Upper lobe of right lung (tissue), 1 donor: ENCODE data around the gene PRKG1. TPM values are rescaled to one million over a fixed set of nuclear protein-coding genes. Genes with fewer than 3 reads are reported as not detected.

Experiments used
- ATAC-seq: fragments of 200-7000 bp; cut with Tn5 transposase; one replicate; pipeline ENCODE4 v1.9.1; 2020; ENCODE audit warnings: mild to moderate bottlenecking, moderate library complexity
- DNase-seq: peaks from one replicate; pipeline ENCODE4 v3.0.0-alpha.2; 2020
- H3K27ac ChIP-seq: fragments of 200-600 bp; one replicate; pipeline ENCODE4 v1.8.0; 2022
- H3K27me3 ChIP-seq: fragments of 200-600 bp; one replicate; pipeline ENCODE4 v1.8.0; 2022; ENCODE audit warnings: mild to moderate bottlenecking
- H3K36me3 ChIP-seq: fragments of 200-600 bp; one replicate; pipeline ENCODE4 v1.8.0; 2022
- H3K4me1 ChIP-seq: fragments of 200-600 bp; one replicate; pipeline ENCODE4 v1.8.0; 2022
- H3K4me3 ChIP-seq: fragments of 200-600 bp; one replicate; pipeline ENCODE4 v1.8.0; 2022; ENCODE audit warnings: mild to moderate bottlenecking
- H3K9me3 ChIP-seq: fragments of 200-600 bp; one replicate; pipeline ENCODE4 v1.8.0; 2022
- intact Hi-C: fragments of 100-400 bp; cut with DNase I; formaldehyde crosslinking; loops from one replicate; pipeline ENCODE4 v1.11.0; 2022
- total RNA-seq: library from RNA; stranded (reverse); fragmentation: NEBNext Ultra II Directional; extraction: Animal tissue kit (Norgen Biotek cat#: 25700); gene quantifications from one replicate; pipeline ENCODE4 v1.2.1, GENCODE V29; 2021
- TF ChIP-seq, protein P1 (sequence below): fragments of 200-600 bp; IDR thresholded peaks from one replicate; pipeline ENCODE4 v1.8.0; 2022; ENCODE audit warnings: antibody characterized with exemption
- donor health status: DM: no; HTN: yes; CAD: no; lungs with severe emphysema.

Gene PRKG1
- total RNA-seq, 1 donor from 2014 or later, result 30.0 TPM

DNA sequence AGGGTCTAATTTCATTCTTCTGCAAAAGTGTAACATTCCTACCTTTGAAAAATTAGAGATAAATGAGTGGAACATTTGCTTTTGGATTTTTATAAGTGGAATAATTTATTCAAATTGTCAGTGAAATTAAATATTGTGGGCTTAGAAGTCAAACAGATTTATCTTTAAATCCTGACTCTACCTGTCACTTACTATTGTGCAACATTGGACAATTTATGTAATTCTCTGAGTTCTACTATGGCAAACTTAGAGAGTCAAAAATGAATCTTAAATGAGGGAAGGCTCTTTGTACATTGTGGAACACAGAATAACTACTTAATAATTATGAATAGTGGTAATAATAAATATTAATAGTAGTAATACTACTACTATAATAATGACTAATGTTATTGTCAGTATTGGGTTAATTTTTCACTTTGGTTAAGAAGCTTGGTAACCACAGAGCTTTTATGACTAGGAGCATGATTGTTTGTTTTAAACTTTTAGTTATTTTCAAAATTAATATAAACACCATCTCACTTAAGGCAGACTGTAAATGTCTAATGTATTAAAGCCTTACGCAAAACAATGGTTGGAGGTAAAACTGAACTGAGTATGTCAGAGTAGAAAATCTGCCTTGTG is 70.0 kb downstream of the PRKG1 start:
- H3K27ac ChIP-seq, result no peak overlapping the region
- no peaks in the 10 kb centered on the region for H3K4me1 ChIP-seq
- H3K4me3 ChIP-seq, result no peak overlapping the region
- no peak for DNase-seq
- intact Hi-C loops, result no loop called here
- H3K27me3 ChIP-seq, result no peaks in the 10 kb centered on the region
- no peaks in the 10 kb centered on the region for H3K36me3 ChIP-seq
- TF ChIP-seq, protein P1, sequence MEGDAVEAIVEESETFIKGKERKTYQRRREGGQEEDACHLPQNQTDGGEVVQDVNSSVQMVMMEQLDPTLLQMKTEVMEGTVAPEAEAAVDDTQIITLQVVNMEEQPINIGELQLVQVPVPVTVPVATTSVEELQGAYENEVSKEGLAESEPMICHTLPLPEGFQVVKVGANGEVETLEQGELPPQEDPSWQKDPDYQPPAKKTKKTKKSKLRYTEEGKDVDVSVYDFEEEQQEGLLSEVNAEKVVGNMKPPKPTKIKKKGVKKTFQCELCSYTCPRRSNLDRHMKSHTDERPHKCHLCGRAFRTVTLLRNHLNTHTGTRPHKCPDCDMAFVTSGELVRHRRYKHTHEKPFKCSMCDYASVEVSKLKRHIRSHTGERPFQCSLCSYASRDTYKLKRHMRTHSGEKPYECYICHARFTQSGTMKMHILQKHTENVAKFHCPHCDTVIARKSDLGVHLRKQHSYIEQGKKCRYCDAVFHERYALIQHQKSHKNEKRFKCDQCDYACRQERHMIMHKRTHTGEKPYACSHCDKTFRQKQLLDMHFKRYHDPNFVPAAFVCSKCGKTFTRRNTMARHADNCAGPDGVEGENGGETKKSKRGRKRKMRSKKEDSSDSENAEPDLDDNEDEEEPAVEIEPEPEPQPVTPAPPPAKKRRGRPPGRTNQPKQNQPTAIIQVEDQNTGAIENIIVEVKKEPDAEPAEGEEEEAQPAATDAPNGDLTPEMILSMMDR, result no peak
- ATAC-seq, result no peak
- no peaks in the 10 kb centered on the region for H3K9me3 ChIP-seq

DNA sequence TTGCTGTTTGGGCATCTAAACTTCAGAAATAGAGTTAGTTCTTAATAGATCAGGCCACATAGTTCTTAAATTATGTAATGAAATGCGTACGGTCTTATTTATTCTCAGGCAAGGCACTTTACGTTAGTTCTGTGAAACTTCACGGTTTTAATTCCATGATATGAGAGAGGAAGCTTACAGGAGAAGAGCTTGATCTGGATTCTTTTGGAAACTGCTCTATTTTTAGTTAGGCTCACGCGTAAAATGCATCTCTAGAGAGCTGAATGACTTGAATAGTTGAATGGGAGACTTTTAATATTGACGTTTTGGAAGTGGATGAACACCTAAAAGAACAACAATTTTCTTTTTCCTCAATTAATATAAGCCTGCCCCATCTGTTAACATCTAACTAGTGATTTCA is 71.1 kb downstream of the PRKG1 start:
- no peak overlapping the region for H3K4me3 ChIP-seq
- H3K4me1 ChIP-seq, result no peaks in the 10 kb centered on the region
- TF ChIP-seq, protein P1, result no peak
- no peaks in the 10 kb centered on the region for H3K36me3 ChIP-seq
- intact Hi-C loops, result no loop called here
- no peak for DNase-seq
- no peak for ATAC-seq
- no peak overlapping the region for H3K27ac ChIP-seq
- H3K27me3 ChIP-seq, result no peaks in the 10 kb centered on the region
- H3K9me3 ChIP-seq, result no peaks in the 10 kb centered on the region

DNA sequence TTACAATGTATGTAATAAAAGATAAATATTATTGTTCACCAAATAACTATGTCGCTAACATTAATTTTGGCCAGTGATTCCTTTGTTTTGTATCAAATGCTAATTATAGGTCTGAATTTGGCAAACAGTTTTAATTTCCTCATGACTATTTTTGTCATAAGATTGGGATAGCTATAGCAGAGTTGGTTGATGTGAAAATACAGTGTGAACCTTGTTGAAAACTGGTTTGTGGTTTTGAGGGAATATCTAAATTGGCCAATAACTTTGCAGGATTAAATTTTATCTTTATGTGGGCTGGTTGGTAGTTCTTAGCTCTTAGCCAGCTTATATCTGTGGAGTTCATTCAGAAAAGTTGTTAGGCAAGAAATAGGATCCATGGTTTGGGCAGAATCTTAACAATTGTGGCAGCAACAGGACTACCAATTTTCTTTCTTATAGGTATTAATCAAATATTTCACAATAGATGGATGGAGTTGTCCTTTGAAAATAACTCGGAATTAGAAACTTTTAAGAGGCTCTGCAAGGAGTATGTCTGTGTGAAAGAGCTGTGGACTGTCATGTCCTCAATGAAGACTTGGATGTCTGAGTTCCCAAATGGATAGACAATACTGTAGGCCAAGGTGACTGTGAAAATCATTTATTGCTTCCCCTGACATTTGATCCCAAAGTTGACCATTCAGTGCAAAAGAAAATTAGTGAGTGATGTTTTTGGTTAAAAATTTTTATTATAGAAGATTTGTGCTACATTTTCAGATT is 73.5 kb downstream of the PRKG1 start:
- intact Hi-C loops, result no loop called here

DNA sequence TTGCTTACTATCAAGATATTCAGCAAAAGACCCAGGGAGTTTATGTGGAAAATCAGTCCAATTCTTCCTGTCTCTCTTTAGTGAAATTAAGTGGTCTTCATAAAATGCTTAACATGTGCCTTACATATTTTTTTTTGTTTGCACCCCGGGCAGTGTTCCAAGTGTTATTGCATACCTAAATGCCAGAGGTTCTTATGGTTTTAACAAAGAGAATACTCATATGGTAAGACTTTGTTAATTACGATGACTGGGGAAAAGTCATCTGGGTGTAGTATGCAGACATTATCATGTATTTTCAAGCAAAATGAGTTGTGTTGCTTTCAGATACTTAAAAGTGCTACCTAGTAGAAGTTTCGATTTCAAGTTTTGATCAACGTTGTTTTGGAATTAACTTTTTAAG is 82.6 kb downstream of the PRKG1 start:
- ATAC-seq, result no peak
- no peaks in the 10 kb centered on the region for H3K9me3 ChIP-seq
- intact Hi-C loops, result no loop called here
- H3K36me3 ChIP-seq, result no peaks in the 10 kb centered on the region
- TF ChIP-seq, protein P1, result no peak
- no peak overlapping the region for H3K27ac ChIP-seq
- DNase-seq, result no peak
- H3K27me3 ChIP-seq, result no peaks in the 10 kb centered on the region
- no peak overlapping the region for H3K4me3 ChIP-seq
- H3K4me1 ChIP-seq, result no peaks in the 10 kb centered on the region

More for the DNA sequence above, 73.5 kb downstream of the PRKG1 start:
- DNase-seq (no peak), ATAC-seq (no peak)
- no peak overlapping the region for H3K4me3 ChIP-seq
- no peaks in the 10 kb centered on the region for H3K36me3 ChIP-seq
- no peaks in the 10 kb centered on the region for H3K9me3 ChIP-seq
- H3K27ac ChIP-seq, result no peak overlapping the region
- H3K4me1 ChIP-seq, result no peaks in the 10 kb centered on the region
- TF ChIP-seq, protein P1, result no peak
- H3K27me3 ChIP-seq, result no peaks in the 10 kb centered on the region

DNA sequence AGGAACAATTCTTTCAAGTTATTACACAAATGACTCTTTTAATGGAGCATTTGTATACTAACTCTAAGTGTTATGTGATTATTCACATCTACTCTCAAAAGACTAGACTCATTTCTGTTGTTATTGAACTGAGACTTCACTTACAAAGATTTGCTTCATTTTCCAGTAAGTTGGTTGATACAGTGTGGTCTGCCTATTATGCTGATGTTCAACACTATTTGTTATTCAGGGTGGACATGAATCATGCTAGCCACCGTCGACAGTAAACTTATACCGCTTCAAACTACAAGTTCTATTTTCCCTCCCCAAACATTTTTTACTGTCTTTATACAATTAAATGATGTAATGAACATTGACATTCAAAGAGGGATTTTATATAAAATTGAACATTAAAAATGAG is 84.5 kb downstream of the PRKG1 start:
- ATAC-seq, result no peak
- H3K4me3 ChIP-seq, result no peak overlapping the region
- no peaks in the 10 kb centered on the region for H3K36me3 ChIP-seq
- DNase-seq, result no peak
- H3K4me1 ChIP-seq, result no peaks in the 10 kb centered on the region
- intact Hi-C loops, result no loop called here
- TF ChIP-seq, protein P1, result no peak
- no peaks in the 10 kb centered on the region for H3K9me3 ChIP-seq
- no peaks in the 10 kb centered on the region for H3K27me3 ChIP-seq
- H3K27ac ChIP-seq, result no peak overlapping the region
